Caco-2 (cell line): Measurements from ENCODE around the gene FUT7. TPM values are rescaled to one million over a fixed set of nuclear protein-coding genes. Genes with fewer than 3 reads are reported as not detected.

Experiments
- BruUV-seq: library from RNA; stranded (reverse); fragments of 400-500 nt; replicated peaks from 2 replicates; lab custom pipeline; 2021; lab: Mats Ljungman, UMichigan
- CTCF ChIA-PET: fragments of 300-600 bp; sonication (Branson Sonifier 250); formaldehyde crosslinking; loops from one replicate; lab custom pipeline; 2022; ENCODE audit warnings: antibody characterized with exemption; lab: Charles Lee
- POLR2A ChIA-PET: fragments of 300-600 bp; sonication (Branson Sonifier 250); formaldehyde crosslinking; loops from one replicate; lab custom pipeline; 2022; ENCODE audit warnings: antibody characterized with exemption; lab: Charles Lee
- DNase-seq, 2 experiments: peaks; one replicate each; pipeline versions ENCODE4 v3.0.0 to v3.0.0-alpha.2; 2020 to 2022
- H3K27me3 ChIP-seq: replicated peaks from 2 replicates; pipeline ENCODE4 v1.6.0; 2011; ENCODE audit warnings: low read length; ENCODE audit not compliant: control insufficient read depth, insufficient read depth
- H3K36me3 ChIP-seq: 2 replicates; pipeline ENCODE4 v1.5.1; 2011; ENCODE audit warnings: low read length; ENCODE audit not compliant: control insufficient read depth, insufficient read depth
- H3K4me1 ChIP-seq: fragments of 250-450 bp; sonication (Bioruptor Pico); 2 replicates; pipeline ENCODE4 v1.5.1; 2020; ENCODE audit warnings: mild to moderate bottlenecking
- H3K4me3 ChIP-seq: 2 replicates; pipeline ENCODE4 v1.5.1; 2011; ENCODE audit warnings: low read depth, mild to moderate bottlenecking, control low read depth, low read length
- H3K9me3 ChIP-seq: fragments of 250-450 bp; sonication (Bioruptor Pico); 2 replicates; pipeline ENCODE4 v1.5.1; 2020; ENCODE audit warnings: mild to moderate bottlenecking, moderate library complexity
- H3K27ac Mint-ChIP-seq: one replicate; pipeline ENCODE4 v1.8.0; 2022; ENCODE audit warnings: mixed read lengths; ENCODE audit not compliant: unreplicated experiment
- H3K27me3 Mint-ChIP-seq: one replicate; pipeline ENCODE4 v1.8.0; 2022; ENCODE audit warnings: mixed read lengths; ENCODE audit not compliant: insufficient read depth, unreplicated experiment
- H3K36me3 Mint-ChIP-seq: one replicate; pipeline ENCODE4 v1.8.0; 2022; ENCODE audit warnings: mild to moderate bottlenecking, mixed read lengths; ENCODE audit not compliant: insufficient read depth, unreplicated experiment
- H3K4me1 Mint-ChIP-seq: one replicate; pipeline ENCODE4 v1.8.0; 2022; ENCODE audit warnings: low read depth, mixed read lengths; ENCODE audit not compliant: unreplicated experiment
- H3K4me3 Mint-ChIP-seq: one replicate; pipeline ENCODE4 v1.8.0; 2022; ENCODE audit warnings: mild to moderate bottlenecking, moderate library complexity, mixed read lengths; ENCODE audit not compliant: unreplicated experiment
- H3K9me3 Mint-ChIP-seq: one replicate; pipeline ENCODE4 v1.8.0; 2022; ENCODE audit warnings: mixed read lengths; ENCODE audit not compliant: unreplicated experiment
- intact Hi-C: fragments of 100-400 bp; cut with micrococcal nuclease; formaldehyde crosslinking; loops from one replicate; pipeline ENCODE4 v1.10.0; 2022; ENCODE audit not compliant: unreplicated experiment
- total RNA-seq: library from RNA; stranded (reverse); gene quantifications from 2 replicates; pipeline ENCODE4 v1.2.3, GENCODE V29; 2022
- TF ChIP-seq, protein P1 (sequence below), 2 experiments: fragments of 200-600 bp in 1 of 2; IDR thresholded peaks; 1 replicate in 1 of 2; 2 replicates in 1 of 2; pipeline versions ENCODE4 v1.5.1 to v1.8.0; 2011 to 2022; ENCODE audit warnings: antibody characterized with exemption in 1 of 2, control low read depth in 1 of 2, inconsistent platforms in 1 of 2, low read depth in 1 of 2, low read length in 1 of 2, mild to moderate bottlenecking in 1 of 2, moderate library complexity in 1 of 2; ENCODE audit not compliant: insufficient read depth in 1 of 2, severe bottlenecking in 1 of 2, unreplicated experiment in 1 of 2

The FUT7 gene
- total RNA-seq, 1 experiment from 2014 or later: not detected

- intact Hi-C loops: no loop called here
- Mint-ChIP-seq H3K27me3 (no peaks in the 10 kb centered on the region), H3K4me3 (no peak overlapping the region), H3K9me3 (no peaks in the 10 kb centered on the region), H3K4me1 (peaks cover 19% of the 10 kb centered on the region), H3K27ac (no peak overlapping the region), H3K36me3 (peaks cover 45% of the 10 kb centered on the region)
- no peaks in the 10 kb centered on the region for H3K9me3 ChIP-seq
- CTCF ChIA-PET: interaction anchor here (2.8 kb wide), 1 partner anchor 40 kb away, joined by 12 read pairs; no protein-coding TSS in a partner anchor
- TF ChIP-seq, protein P1, sequence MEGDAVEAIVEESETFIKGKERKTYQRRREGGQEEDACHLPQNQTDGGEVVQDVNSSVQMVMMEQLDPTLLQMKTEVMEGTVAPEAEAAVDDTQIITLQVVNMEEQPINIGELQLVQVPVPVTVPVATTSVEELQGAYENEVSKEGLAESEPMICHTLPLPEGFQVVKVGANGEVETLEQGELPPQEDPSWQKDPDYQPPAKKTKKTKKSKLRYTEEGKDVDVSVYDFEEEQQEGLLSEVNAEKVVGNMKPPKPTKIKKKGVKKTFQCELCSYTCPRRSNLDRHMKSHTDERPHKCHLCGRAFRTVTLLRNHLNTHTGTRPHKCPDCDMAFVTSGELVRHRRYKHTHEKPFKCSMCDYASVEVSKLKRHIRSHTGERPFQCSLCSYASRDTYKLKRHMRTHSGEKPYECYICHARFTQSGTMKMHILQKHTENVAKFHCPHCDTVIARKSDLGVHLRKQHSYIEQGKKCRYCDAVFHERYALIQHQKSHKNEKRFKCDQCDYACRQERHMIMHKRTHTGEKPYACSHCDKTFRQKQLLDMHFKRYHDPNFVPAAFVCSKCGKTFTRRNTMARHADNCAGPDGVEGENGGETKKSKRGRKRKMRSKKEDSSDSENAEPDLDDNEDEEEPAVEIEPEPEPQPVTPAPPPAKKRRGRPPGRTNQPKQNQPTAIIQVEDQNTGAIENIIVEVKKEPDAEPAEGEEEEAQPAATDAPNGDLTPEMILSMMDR (IDR thresholded peaks at IDR 0.05; ENCODE audit: insufficient read depth in 1 of 2, low read depth in 1 of 2, low read length in 1 of 2, severe bottlenecking in 1 of 2, unreplicated experiment in 1 of 2): no peak
- H3K4me1 ChIP-seq: peaks cover 43% of the 10 kb centered on the region
- BruUV-seq: no TSS peak
- no peak overlapping the region for H3K4me3 ChIP-seq
- POLR2A ChIA-PET: no interaction called here
- H3K27me3 ChIP-seq: no peaks in the 10 kb centered on the region
- DNase-seq: no peak
- H3K36me3 ChIP-seq: no peaks in the 10 kb centered on the region
These were observed 37.0 kb downstream of the FUT7 start for GRCh38 chr9:136994888-136995230.

DNA sequence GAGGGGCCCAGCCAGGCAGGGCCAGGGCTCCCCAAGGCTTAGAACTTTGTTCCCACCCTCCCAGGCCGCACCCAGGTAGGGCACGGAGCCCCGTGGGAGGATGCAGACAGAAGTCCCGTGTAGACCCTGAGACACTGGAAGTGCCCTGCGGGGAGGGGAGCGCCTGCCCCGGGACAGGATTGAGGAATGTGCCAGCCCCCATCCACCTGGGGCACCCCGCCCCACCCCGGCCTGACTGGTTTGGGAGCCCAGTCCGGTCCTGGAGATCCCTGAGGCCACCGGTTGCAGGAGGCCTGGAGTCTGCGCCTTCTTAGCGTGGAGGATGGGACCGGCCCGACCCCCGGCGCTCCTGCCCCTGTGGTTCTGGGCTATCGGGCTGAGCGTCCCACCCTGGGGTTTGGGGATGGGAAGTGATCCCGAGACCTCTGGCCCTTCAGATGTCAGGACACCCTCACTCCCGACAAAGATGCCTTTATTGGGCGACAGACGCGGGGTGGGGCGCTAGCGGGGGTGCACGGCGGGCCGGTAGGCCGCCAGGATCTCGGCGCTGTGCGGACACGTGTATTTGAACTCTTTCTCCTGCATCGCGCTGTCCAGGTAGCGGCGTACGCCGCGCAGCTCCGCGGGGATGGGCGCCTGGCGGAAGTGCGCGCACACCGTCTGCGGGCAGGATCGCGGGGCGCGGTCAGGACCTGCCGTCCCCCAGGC lies 37.6 kb downstream of the FUT7 start:
- no peaks in the 10 kb centered on the region for H3K9me3 ChIP-seq
- no peaks in the 10 kb centered on the region for H3K27me3 ChIP-seq
- BruUV-seq: no TSS peak
- TF ChIP-seq, protein P1 (IDR thresholded peaks at IDR 0.05; ENCODE audit: insufficient read depth in 1 of 2, low read depth in 1 of 2, low read length in 1 of 2, severe bottlenecking in 1 of 2, unreplicated experiment in 1 of 2): no peak
- H3K4me3 ChIP-seq: no peak overlapping the region
- Mint-ChIP-seq H3K4me1 (peaks cover 24% of the 10 kb centered on the region), H3K9me3 (no peaks in the 10 kb centered on the region), H3K27ac (no peak overlapping the region), H3K4me3 (peak overlapping the region; percentile 83), H3K27me3 (no peaks in the 10 kb centered on the region), H3K36me3 (peaks cover 45% of the 10 kb centered on the region)
- ChIA-PET CTCF (interaction anchor here (0.7 to 2.7 kb wide), 2 partner anchors 35 to 242 kb away, joined by 5 to 18 read pairs; no protein-coding TSS in a partner anchor), POLR2A (no interaction called here)
- peaks cover 47% of the 10 kb centered on the region for H3K4me1 ChIP-seq
- intact Hi-C loops: no loop called here
- H3K36me3 ChIP-seq: no peaks in the 10 kb centered on the region
- peak in 1 of 2 experiments; percentile 61 for DNase-seq

DNA sequence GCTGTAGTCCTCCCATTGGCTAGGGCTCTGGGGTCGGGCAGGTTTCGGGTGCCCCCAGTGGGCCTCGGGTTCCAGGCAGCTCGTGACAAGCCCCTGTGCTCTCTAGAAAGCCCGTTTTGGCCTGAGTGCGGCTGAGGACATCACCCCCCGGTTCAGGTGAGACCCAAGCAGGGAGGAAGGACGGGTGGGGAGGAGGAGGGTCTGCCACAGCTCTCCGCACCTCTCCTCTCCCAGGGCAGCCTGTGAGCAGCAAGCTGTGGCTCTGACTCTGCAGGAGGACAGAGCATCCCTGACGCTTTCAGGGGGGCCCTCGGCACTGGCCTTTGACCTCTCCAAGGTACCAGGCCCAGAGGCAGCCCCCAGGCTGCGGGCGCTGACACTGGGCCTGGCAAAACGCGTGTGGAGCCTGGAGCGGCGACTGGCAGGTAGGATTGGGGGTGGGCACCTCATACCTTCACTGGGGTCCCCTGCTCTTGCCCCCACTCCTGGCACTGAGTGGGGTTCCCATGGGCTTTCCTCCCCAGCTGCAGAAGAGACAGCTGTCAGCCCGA lies 39.0 kb downstream of the FUT7 start:
- intact Hi-C loops: no loop called here
- no TSS peak for BruUV-seq
- POLR2A ChIA-PET: interaction anchor here (0.6 to 1.0 kb wide), 3 partner anchors 23 to 202 kb away, joined by 3 to 7 read pairs (median 3); partner anchors contain the start of gene TMEM141
- Histone ChIP-seq H3K36me3 (no peaks in the 10 kb centered on the region), H3K9me3 (no peaks in the 10 kb centered on the region), H3K4me3 (peak overlapping the region; percentile 87), H3K27me3 (no peaks in the 10 kb centered on the region), H3K4me1 (peaks cover 57% of the 10 kb centered on the region)
- Mint-ChIP-seq H3K4me1 (peaks cover 30% of the 10 kb centered on the region), H3K36me3 (peaks cover 43% of the 10 kb centered on the region), H3K9me3 (no peaks in the 10 kb centered on the region), H3K4me3 (peak overlapping the region; percentile 83), H3K27me3 (no peaks in the 10 kb centered on the region), H3K27ac (peak overlapping the region; percentile 74)
- TF ChIP-seq, protein P1 (IDR thresholded peaks at IDR 0.05; ENCODE audit: insufficient read depth in 1 of 2, low read depth in 1 of 2, low read length in 1 of 2, severe bottlenecking in 1 of 2, unreplicated experiment in 1 of 2): no peak
- CTCF ChIA-PET: interaction anchor here (1.3 to 2.7 kb wide), 3 partner anchors 36 to 54 kb away, joined by 6 to 18 read pairs (median 10); partner anchors contain the start of gene NPDC1
- no peak for DNase-seq
